GM19099 (cell line): ENCODE measurements around the gene PGM5.

Experiments used
- POLR2A ChIP-seq: IDR thresholded peaks from 3 replicates; pipeline ENCODE4 v1.6.1; 2011; ENCODE audit warnings: low read depth; ENCODE audit not compliant: insufficient read length; ENCODE audit errors: extremely low read depth

PGM5 gene

DNA sequence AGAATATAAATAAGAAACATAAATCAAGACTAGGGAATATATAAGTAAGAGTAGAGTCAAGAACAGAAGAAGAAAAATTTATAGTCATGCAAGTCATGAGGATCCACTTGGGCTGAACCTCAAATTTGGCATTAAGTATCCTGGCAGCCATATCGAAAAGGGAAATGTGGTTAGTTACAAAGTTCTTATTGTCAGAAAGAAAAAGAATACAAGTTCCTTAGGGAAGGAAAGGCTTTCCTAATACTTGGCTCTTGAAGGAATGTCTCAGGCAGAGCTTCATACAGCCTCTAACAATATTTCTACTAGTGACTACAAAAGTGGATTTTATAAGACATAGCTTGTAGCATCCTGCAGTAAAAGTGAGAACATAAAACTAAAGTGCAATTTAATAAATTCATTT lies 138.8 kb downstream of the PGM5 start:
- no peak for TF ChIP-seq POLR2A

DNA sequence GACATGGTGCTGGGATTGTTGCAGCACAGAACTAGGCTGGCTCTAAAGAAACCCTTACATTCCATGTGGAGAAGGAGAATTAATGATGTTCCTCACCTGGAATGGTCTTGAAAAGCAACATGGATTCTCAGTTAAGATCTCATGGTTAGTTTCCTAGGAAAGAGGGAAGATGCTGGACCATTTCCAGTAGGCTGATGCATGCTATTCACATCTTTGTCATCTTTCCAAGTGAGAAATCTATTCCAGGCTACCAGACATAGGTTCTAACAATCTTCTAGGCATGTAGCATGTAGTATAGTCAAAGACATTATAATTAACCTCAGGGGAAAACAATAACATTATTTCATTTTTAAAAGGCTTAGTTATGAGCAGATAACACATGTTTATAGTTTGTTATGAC lies 139.9 kb downstream of the PGM5 start:
- TF ChIP-seq POLR2A, result no peak

DNA sequence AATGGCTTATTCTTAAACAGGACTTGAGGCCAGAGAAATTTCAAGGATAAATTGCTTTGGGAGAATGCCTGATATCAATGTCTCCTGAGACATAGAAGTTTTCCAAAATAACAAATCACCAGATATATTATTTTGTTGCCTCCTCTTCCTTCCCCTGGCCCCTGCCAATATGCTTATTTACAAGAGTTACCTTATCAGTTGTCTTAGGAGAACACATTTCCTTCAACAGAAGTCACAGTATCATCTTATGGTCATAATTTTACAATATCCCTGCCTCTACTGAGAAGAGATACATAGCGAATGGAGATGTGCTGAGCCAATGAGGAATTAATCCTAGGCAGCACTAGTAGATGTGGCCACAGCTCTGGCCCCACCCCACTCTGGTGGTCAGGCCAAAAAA lies 141.2 kb downstream of the PGM5 start:
- TF ChIP-seq POLR2A, result no peak

DNA sequence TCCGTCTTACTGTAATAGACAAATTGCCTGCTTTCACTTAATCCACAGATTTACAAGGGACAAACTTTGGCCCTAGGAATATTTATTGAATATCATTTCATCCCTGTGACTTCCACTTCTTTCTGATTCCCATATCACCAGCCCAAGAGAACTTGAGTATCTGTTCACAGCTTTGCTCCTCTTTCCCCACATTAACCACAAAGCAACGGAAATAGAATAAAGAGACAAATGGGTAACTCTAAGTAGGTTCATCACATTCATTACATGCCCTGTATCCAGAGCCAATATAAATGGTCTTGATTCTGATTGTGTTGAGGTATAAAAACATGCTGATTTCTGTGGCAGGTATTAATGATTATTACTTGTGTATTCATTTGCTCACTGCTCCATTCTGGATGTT lies 142.4 kb downstream of the PGM5 start:
- TF ChIP-seq POLR2A, result no peak

DNA sequence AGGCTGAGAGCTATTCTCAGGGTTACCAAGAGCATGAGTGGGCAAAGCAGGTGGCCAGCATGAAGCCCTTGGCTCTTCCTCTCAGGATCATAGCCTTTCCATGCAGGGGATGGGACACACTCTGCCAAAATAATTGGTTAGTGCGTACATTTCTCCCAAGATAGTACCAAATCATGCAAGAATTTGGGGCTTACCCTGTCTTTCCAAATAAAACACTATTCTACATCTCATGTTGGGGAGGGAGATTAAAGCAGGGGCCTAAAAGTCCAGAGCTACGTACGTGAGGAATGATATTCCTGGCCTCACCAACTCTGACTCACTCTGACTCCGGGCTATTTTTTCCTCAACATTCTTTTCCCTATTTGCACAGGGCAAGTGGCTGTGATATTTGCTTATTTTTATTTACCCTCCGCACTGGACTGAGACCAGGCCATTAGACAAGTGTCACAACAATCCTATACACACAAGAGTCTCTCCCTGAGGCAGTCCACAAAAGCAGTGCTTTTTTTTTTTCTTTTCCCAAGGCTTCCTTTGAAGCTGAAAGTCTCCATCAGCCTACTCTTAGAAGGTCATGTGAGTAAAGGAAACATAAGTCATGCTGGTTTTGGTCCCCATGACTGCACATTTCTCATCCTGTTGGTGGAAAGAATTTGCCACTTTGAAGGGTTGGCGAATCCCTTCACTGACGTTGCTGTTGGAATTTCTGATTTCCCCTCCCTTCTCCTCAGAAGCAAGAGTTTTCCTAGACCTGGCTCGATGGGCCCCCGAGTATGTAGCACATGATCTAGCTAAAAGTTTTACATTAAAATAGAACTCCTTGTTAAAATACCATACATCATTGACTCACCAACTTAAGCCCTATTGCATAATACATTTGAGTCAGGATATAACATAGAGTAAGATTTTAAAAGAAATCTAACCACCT lies 144.3 kb downstream of the PGM5 start:
- TF ChIP-seq POLR2A, result no peak

DNA sequence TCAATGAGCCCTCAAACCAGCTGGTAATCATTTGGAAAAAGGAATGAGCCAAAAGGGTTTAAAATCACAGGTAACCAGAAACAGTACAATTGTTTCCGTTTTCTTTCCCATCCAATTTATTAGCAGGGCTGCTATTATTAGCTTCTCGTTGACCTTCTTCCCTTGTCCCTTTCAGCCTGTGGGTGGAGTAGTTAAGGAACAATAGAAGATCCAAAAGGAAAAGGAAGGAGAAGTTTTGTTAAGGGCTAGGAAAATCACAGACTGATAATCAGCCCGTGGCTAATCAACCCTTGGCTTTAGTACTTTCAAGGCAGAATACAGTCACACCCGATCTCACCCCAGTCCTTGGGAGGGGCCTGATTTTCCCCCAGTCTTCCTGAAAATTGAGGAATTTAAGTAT lies 145.9 kb downstream of the PGM5 start:
- no peak for TF ChIP-seq POLR2A

DNA sequence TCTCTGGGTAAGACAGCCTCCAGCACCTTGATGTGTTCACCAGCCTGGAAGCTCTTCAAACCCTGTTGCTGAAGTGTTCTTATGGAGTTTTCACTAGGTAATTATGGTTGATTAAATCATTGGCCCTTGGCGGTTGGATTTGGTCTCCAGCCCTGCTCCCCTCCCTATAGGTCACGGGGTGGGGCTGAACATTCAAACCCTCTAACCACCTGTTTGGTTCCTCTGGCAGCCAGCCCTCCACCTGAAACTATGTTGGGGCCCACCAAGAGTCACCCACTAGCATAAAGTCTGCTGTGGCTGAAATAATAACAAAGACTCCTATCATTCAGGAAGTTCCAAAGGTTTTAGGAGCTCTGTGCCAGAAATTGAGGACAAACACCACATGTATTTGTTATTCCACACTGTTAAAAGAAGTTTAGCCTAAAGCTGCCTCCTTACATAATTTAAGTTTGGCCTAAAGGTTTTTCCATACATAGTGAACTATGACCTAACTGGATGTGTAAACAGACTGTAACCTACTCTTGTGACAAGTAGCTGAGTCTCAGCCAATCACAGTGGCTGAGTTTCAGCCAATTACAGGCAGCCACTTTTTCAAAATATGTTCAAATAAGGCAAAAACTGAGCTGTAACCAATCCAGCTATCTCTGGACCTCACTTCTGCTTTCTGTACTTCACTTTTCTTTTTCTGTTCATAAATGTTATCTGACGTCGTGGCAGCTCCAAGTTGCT lies 149.4 kb downstream of the PGM5 start:
- no peak for TF ChIP-seq POLR2A

GRCh38 chr9:68506551-68506950 lies 150.1 kb downstream of the PGM5 start:
- no peak for TF ChIP-seq POLR2A

GRCh38 chr9:68507130-68507805 lies 150.9 kb downstream of the PGM5 start:
- TF ChIP-seq POLR2A, result no peak

- no peak for TF ChIP-seq POLR2A
Observed at GRCh38 chr9:68507806-68508145, 151.4 kb downstream of the PGM5 start.

DNA sequence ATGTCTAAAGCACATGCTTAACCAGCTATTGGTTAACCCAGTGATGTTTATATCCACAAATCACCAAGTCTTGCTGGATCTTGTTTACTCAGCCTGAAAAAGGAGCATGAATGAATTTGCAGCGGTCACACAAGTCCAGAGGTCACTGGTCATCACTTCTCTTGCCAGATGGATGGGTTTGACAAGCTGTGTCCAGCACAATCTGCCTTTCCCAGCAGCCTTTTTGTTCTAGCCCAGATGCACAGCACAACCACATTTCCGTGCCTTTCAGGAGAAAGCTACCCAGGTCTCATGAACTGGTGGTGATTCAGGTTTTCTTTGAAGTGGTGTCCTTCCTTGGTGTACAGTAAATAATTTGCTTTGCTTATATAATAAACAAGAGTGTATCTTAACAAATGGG lies 152.1 kb downstream of the PGM5 start:
- no peak for TF ChIP-seq POLR2A

DNA sequence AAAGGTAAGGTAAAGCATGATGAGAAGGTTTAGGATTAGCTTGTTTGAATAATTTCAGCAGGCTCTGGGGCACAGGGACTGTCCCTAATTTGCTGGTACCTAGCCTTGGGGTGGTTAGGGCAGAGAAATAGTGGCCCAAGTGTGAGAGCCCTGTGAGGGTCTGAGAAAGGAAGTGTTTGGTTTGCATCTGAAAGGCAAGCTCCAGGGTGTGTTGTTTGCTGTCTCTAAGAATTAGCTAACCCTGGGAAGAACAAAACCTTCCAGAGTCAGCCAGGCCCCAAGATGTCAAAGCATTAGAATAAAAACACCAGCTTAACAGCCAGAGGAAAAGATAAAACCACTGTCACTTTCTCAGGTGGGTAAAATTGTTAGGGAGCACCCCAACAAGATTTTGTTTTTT lies 153.3 kb downstream of the PGM5 start:
- no peak for TF ChIP-seq POLR2A

DNA sequence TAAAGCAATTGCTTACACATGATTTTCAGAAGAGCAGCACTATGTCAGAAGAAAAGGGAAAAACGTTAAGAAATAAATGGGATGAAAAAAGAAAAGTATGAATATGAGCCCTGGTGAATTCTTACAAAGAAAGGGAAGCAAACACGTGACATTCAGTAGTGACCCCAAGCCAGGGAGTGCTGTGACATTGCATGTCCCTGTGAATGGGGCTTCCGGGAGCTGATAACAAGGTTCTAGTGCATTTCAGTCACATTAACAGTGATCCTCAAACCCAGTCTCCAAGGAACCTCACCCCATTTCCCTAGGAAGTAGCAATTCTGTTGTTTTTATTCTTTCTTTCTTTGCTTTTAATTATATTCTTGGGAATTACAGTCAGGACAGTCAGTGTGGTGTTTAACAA lies 157.0 kb downstream of the PGM5 start:
- TF ChIP-seq POLR2A, result no peak

GRCh38 chr9:68513981-68514380 lies 157.6 kb downstream of the PGM5 start:
- TF ChIP-seq POLR2A, result no peak

DNA sequence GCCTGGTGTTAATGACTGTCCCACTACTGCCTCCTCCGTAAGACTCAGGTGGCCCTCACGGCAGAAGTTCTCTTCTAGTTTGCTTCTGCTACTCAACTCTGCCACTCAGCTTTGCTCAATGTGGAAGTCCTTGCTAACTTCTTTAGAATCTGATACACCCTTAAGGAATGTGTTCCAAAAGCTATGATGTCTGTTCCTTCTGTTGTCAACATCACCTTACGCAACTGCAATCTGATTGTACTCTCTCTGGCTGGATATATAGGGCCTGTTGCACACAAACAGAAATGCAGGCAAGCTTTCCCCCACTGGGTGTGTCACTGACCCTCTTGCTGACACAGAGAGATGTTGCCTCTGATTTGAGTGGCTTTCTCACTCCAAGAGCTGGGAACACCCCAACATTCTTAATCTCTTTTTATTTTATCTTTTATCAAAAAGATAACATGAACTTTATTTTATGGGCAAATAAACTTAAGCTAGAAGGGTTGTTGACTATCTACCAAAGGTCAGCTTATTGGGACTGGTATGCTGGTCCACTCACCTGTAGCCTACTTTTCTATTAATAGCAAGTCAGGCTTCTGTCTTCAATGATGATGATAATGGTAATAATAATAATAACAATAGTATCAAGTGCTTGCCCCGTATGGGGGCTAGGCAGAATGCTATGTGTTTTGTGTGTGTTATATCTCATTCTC lies 159.1 kb downstream of the PGM5 start:
- TF ChIP-seq POLR2A, result no peak

- TF ChIP-seq POLR2A, result no peak
Observed at GRCh38 chr9:68522131-68522530, 165.7 kb downstream of the PGM5 start.

DNA sequence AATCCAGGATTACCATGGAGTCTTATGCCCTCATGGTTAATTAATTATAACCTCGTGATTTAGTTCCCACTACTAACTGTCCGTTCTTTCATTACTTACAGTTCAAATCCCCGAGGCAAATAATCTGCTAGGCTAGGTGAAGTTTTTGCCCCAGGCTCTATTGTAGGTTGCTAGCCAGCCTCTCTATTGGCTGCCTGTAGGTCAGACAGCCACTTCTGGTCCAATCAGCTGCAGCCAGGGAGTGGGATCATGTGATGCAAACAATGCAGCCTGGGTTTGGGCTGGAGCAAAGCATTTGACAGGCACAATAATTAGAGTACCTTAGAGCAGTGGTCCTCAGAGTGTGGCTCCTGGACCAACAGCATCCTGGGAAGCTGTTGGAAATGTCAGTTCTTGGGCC lies 166.5 kb downstream of the PGM5 start:
- TF ChIP-seq POLR2A, result no peak
